ENCODE results near the gene ERC1.

The ERC1 gene

DNA sequence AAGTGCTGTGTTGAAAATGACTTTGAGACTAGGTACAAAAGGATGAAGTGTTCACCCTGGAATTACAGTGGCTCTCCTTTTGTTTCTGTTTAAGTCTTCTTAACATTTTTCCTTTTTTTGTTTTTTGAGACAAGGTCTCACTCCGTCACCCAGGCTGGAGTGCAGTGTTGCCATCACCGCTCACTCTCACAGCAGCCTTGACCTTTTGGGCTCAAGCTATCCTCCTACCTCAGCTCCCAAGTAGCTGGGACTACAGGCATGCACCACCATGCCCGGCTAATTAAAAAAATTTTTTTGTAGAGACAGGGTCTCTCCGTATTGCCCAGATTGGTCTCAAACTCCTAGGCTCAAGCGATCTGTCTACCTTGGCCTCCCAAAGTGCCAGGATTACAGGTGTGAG is 20.1 kb downstream of the ERC1 start:
- TF ChIP-seq, protein P1, sequence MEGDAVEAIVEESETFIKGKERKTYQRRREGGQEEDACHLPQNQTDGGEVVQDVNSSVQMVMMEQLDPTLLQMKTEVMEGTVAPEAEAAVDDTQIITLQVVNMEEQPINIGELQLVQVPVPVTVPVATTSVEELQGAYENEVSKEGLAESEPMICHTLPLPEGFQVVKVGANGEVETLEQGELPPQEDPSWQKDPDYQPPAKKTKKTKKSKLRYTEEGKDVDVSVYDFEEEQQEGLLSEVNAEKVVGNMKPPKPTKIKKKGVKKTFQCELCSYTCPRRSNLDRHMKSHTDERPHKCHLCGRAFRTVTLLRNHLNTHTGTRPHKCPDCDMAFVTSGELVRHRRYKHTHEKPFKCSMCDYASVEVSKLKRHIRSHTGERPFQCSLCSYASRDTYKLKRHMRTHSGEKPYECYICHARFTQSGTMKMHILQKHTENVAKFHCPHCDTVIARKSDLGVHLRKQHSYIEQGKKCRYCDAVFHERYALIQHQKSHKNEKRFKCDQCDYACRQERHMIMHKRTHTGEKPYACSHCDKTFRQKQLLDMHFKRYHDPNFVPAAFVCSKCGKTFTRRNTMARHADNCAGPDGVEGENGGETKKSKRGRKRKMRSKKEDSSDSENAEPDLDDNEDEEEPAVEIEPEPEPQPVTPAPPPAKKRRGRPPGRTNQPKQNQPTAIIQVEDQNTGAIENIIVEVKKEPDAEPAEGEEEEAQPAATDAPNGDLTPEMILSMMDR (IDR thresholded peaks at IDR 0.05; ENCODE audit: control extremely low read depth, extremely low read depth, low read depth, missing control alignments): no peak
- no peak for DNase-seq (ENCODE audit: extremely low spot score)
- POLR2A ChIA-PET: no interaction called here
- CTCF ChIA-PET: no interaction called here

DNA sequence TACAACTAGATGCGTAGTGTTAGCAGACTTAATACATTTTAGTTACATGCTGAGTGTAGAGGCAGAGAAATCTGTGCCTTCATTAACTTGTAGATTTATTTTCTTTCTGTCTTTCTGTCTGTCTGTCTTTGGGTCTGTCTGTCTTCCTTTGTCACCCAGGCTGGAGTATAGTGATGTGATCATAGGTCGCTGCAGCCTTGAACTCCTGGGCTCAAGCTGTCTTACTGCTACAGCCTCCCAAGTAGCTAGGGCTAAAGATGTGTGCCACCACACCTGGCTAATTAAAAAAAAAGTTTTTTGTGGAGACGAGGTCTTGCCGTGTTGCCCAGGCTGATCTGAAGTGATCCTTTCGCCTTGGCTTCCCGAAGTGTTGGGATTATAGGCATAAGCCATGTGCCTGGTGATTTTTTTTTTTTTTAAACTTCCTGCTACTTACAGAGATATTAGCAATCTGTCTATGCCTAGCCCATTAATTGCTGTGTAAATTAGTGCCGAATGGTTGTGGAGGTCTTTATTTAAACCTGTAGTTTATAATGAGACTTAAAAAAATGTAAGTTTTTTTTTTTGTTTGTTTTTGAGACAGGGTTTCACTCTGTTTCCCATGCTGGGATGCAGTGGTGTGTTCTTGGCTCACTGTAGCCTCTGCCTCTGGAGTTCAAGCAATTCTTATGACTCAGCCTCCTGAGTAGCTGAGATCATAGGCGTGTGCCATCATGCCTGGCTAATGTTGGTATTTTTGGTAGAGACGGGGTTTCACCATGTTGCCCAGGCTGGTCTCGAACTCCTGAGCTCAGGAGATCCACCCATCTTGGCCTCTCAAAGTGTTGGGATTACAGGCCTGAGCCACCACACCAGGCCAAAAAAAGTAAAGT is 22.8 kb downstream of the ERC1 start:
- ChIA-PET CTCF (no interaction called here), POLR2A (no interaction called here)
- TF ChIP-seq, protein P1 (IDR thresholded peaks at IDR 0.05; ENCODE audit: control extremely low read depth, extremely low read depth, low read depth, missing control alignments): no peak
- no peak for DNase-seq (ENCODE audit: extremely low spot score)

DNA sequence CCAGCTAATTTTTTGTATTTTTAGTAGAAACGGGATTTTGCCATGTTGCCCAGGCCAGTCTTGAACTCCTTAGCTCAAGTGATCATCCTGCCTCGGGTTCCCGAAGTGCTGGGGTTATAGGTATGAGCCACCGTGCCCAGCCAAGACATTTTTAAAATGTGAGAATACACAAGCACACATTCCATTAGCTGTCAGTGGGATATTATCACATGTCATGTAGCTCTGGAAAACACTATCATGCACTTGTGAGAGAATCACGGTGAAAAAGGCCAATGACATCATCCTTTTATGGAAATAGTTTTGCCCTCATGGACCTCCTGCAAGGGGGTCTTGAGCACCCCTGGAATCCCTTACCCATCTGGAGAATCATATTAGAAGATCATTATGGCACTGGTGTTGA is 28.3 kb downstream of the ERC1 start:
- POLR2A ChIA-PET: no interaction called here
- no peak for DNase-seq (ENCODE audit: extremely low spot score)
- CTCF ChIA-PET: interaction anchor here (0.9 to 1.6 kb wide), 4 partner anchors 11 to 245 kb away, joined by 3 read pairs; no protein-coding TSS in a partner anchor
- TF ChIP-seq, protein P1 (IDR thresholded peaks at IDR 0.05; ENCODE audit: control extremely low read depth, extremely low read depth, low read depth, missing control alignments): no peak

DNA sequence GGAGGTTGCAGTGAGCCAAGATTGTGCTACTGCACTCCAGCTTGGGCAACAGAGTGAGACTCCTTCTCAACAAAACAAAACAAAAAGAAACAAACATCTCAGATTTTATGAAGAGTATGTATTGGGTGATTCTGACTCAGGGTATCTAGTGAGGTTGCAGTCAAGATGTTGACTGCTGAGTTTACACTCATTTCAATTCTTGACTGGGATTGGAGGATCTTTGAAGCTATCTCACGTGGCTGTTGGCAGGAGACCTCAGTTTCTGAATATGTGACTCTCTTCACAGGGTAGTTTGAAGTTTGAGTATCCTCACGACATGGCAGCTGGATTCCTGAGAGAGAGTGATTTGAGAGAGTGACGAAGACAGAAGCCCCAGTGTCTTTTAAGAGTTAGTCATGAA is 29.4 kb downstream of the ERC1 start:
- POLR2A ChIA-PET: no interaction called here
- no peak for DNase-seq (ENCODE audit: extremely low spot score)
- TF ChIP-seq, protein P1 (IDR thresholded peaks at IDR 0.05; ENCODE audit: control extremely low read depth, extremely low read depth, low read depth, missing control alignments): no peak
- CTCF ChIA-PET: interaction anchor here (1.6 kb wide), 1 partner anchor 72 kb away, joined by 3 read pairs; no protein-coding TSS in a partner anchor

DNA sequence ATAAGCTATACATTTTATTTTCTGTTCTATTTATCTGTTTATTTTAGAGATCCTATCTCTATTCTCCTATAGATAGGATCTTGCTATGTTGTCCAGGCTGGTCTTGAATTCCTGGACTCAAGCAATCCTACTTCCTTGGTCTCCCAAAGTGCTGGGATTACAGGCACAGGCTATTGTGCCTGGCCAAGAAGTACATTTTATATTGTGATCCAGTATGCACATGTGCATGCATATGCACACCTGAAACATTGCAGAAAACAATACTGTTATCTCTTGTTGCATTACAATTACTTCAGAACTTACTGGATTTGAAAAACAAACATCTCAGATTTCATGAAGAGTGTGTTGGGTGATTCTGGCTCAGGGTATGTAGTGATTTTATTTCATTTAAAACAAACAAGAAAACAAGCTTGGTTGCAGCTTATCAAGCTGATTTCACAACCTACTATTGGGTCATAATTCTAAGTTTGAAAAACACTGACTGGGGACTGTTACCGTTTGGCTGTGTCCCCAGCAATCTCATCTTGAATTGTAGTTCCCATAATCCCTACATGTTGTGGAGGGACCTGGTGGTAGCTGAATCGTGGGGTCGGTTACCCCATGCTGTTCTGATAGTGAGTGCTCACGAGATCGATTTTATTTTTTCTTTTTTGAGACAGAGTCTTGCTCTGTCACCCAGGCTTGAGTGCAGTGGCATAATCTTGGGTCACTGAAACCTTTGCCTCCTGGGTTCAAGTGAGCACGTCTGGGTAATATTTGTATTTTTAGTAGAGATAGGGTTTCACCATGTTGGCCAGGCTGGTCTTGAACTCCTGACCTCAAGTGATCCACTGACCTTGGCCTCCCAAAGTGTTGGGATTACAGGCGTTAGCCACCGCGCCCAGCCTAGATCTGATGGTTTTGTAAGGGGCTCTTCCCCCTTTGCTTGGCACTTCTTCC is 31.3 kb downstream of the ERC1 start:
- TF ChIP-seq, protein P1 (IDR thresholded peaks at IDR 0.05; ENCODE audit: control extremely low read depth, extremely low read depth, low read depth, missing control alignments): no peak
- CTCF ChIA-PET: interaction anchor here (1.5 to 1.7 kb wide), 2 partner anchors 9 to 70 kb away, joined by 3 to 5 read pairs; no protein-coding TSS in a partner anchor
- no peak for DNase-seq (ENCODE audit: extremely low spot score)
- POLR2A ChIA-PET: no interaction called here

DNA sequence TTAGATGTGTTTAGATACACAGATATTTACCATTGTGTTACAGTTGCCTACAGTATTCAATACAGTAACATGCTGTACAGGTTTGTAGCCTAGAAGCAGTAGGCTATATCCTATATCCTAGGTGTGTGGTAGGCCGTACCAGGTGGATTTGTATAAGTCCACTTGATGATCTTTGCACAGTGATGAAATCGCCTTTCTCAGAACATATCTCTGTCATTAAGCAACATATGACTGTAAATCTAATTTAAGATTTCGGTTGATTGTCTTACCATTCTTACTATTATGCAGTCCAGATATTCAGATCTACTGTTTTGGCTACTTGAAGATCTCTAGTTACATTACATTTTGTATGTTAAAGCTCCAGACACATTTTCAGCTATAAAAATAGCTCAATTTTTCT is 39.8 kb downstream of the ERC1 start:
- no peak for DNase-seq (ENCODE audit: extremely low spot score)
- CTCF ChIA-PET: interaction anchor here (1.1 to 1.7 kb wide), 2 partner anchors 8 to 13 kb away, joined by 3 to 5 read pairs; no protein-coding TSS in a partner anchor
- POLR2A ChIA-PET: no interaction called here

More for the DNA sequence above, 39.8 kb downstream of the ERC1 start:
- TF ChIP-seq, protein P1 (IDR thresholded peaks at IDR 0.05; ENCODE audit: control extremely low read depth, extremely low read depth, low read depth, missing control alignments): no peak
